ENCODE measurements around the gene PDZRN4. TPM values are rescaled to one million over a fixed set of nuclear protein-coding genes. Genes with fewer than 3 reads are reported as not detected.

PDZRN4 gene
- total and polyA plus RNA-seq, 8 donors = 0.12 to 0.26 (median 0.23) TPM; not detected in 4

GRCh38 chr12:41362510-41362909, 174.4 kb downstream of the PDZRN4 start:
- no peak for DNase-seq
- no peak overlapping the region for H3K27ac ChIP-seq
- 59 to 74% methylated on average over 1 of the region's 1 CpG for WGBS, 2 donors
- H3K36me3 ChIP-seq = no peaks in the 10 kb centered on the region
- H3K9me3 ChIP-seq = no peaks in the 10 kb centered on the region
- no peak for FAIRE-seq
- no peak for ATAC-seq
- no peak overlapping the region for H3K4me3 ChIP-seq
- TF ChIP-seq CTCF (IDR thresholded peaks at IDR 0.05) = no peak
- H3K27me3 ChIP-seq = no peaks in the 10 kb centered on the region
- no peaks in the 10 kb centered on the region for H3K4me1 ChIP-seq
- intact Hi-C loops (cut with DNase I) = no loop called here

GRCh38 chr12:41362931-41363330, 174.8 kb downstream of the PDZRN4 start:
- H3K27ac ChIP-seq = no peak overlapping the region
- intact Hi-C loops (cut with DNase I) = no loop called here
- no peaks in the 10 kb centered on the region for H3K9me3 ChIP-seq
- H3K36me3 ChIP-seq = no peaks in the 10 kb centered on the region
- FAIRE-seq (no peak), ATAC-seq (no peak), DNase-seq (no peak)
- H3K4me1 ChIP-seq = no peaks in the 10 kb centered on the region
- TF ChIP-seq CTCF (IDR thresholded peaks at IDR 0.05) = no peak
- H3K4me3 ChIP-seq = no peak overlapping the region
- H3K27me3 ChIP-seq = no peaks in the 10 kb centered on the region

GRCh38 chr12:41364211-41364610, 176.1 kb downstream of the PDZRN4 start:
- H3K9me3 ChIP-seq = no peaks in the 10 kb centered on the region
- intact Hi-C loops (cut with DNase I) = no loop called here
- no peak for ATAC-seq
- WGBS, 2 donors = 67% methylated on average over 1 of the region's 1 CpG
- no peak overlapping the region for H3K4me3 ChIP-seq
- no peaks in the 10 kb centered on the region for H3K4me1 ChIP-seq
- no peak for TF ChIP-seq CTCF (IDR thresholded peaks at IDR 0.05)
- no peak for DNase-seq
- no peaks in the 10 kb centered on the region for H3K27me3 ChIP-seq
- H3K36me3 ChIP-seq = no peaks in the 10 kb centered on the region
- FAIRE-seq = no peak
- no peak overlapping the region for H3K27ac ChIP-seq

GRCh38 chr12:41365653-41366171, 177.6 kb downstream of the PDZRN4 start:
- WGBS, 2 donors = 9 to 11% methylated on average over 2 of the region's 2 CpGs
- FAIRE-seq (no peak), DNase-seq (no peak), ATAC-seq (no peak)
- H3K9me3 ChIP-seq = no peaks in the 10 kb centered on the region
- no peak for TF ChIP-seq CTCF (IDR thresholded peaks at IDR 0.05)
- no peaks in the 10 kb centered on the region for H3K4me1 ChIP-seq
- no peaks in the 10 kb centered on the region for H3K27me3 ChIP-seq
- no peaks in the 10 kb centered on the region for H3K36me3 ChIP-seq
- H3K27ac ChIP-seq = no peak overlapping the region
- no peak overlapping the region for H3K4me3 ChIP-seq
- intact Hi-C loops (cut with DNase I) = no loop called here

- WGBS, 2 donors = 72 to 82% methylated on average over 4 of the region's 4 CpGs
- no peaks in the 10 kb centered on the region for H3K27me3 ChIP-seq
- intact Hi-C loops (cut with DNase I) = no loop called here
- H3K4me1 ChIP-seq = no peaks in the 10 kb centered on the region
- no peak overlapping the region for H3K4me3 ChIP-seq
- no peak overlapping the region for H3K27ac ChIP-seq
- ATAC-seq = no peak
- no peak for DNase-seq
- H3K9me3 ChIP-seq = no peaks in the 10 kb centered on the region
- no peaks in the 10 kb centered on the region for H3K36me3 ChIP-seq
- FAIRE-seq = no peak
- TF ChIP-seq CTCF (IDR thresholded peaks at IDR 0.05) = no peak
Measured at GRCh38 chr12:41367726-41368405, 179.7 kb downstream of the PDZRN4 start.
